Uterus (tissue), 4 donors: Measurements from ENCODE around the gene MDM4. TPM values are rescaled to one million over a fixed set of nuclear protein-coding genes. Genes with fewer than 3 reads are reported as not detected.

Experiments used
- DNase-seq, 2 donors: peaks; one replicate each; pipeline ENCODE4 v3.0.0-alpha.2; 2019 to 2020
- H3K27ac ChIP-seq, 2 donors: fragments of 200-600 bp; sonication (generic); 1 replicate in 1 of 2; 2 replicates in 1 of 2; pipeline ENCODE4 v1.5.1; 2016 to 2018
- H3K27me3 ChIP-seq, 2 donors: fragments of 200-600 bp; sonication (generic); one replicate each; pipeline ENCODE4 v1.5.1; 2018 to 2019; ENCODE audit warnings: control low read depth in 1 of 2
- H3K36me3 ChIP-seq, 2 donors: fragments of 200-600 bp; sonication (generic); one replicate each; pipeline ENCODE4 v1.5.1; 2019; ENCODE audit warnings: control low read depth in 1 of 2
- H3K4me1 ChIP-seq, 2 donors: fragments of 200-600 bp; sonication (generic); one replicate each; pipeline ENCODE4 v1.5.1; 2018 to 2019; ENCODE audit warnings: control low read depth in 1 of 2
- H3K4me3 ChIP-seq, 2 donors: fragments of 200-600 bp; sonication (generic); 1 replicate in 1 of 2; 2 replicates in 1 of 2; pipeline ENCODE4 v1.5.1; 2018 to 2019; ENCODE audit warnings: mild to moderate bottlenecking in 1 of 2
- H3K9me3 ChIP-seq, 2 donors: fragments of 200-600 bp; sonication (generic); one replicate each; pipeline ENCODE4 v1.5.1; 2019; ENCODE audit warnings: control low read depth in 1 of 2
- CTCF ChIP-seq, 4 experiments: fragments of 200-600 bp in 2 of 4; fragments of 450-650 bp in 2 of 4; sonication (generic) in 2 of 4; IDR thresholded peaks; one replicate each; pipeline ENCODE4 v1.5.1; 2016 to 2019; ENCODE audit warnings: antibody characterized with exemption in 4 of 4, mild to moderate bottlenecking in 2 of 4, moderate library complexity in 1 of 4
- POLR2A ChIP-seq, 2 donors: fragments of 450-650 bp; IDR thresholded peaks; one replicate each; pipeline ENCODE4 v1.6.1; 2016; ENCODE audit warnings: antibody characterized with exemption in 2 of 2, mild to moderate bottlenecking in 1 of 2, moderate library complexity in 1 of 2
- intact Hi-C: fragments of 100-400 bp; cut with DNase I; formaldehyde crosslinking; loops from one replicate; pipeline ENCODE4 v1.15.1; 2023; ENCODE audit warnings: low total_unique reads
- total RNA-seq, 4 donors: library from RNA; depleted of rRNA in 3 of 4; stranded (reverse); fragments of >200 nt in 3 of 4; gene quantifications; one replicate each; pipeline versions ENCODE4 v1.1.0 to v1.2.4, GENCODE V29; 2014 to 2023
- donor health status: DM: yes; HTN: yes; CAD: no.

MDM4 gene
- total RNA-seq, 4 donors from 2014 or later: 31.0 to 141 (median 134) TPM

- no peak overlapping the region for H3K27ac ChIP-seq
- H3K9me3 ChIP-seq: no peaks in the 10 kb centered on the region
- no peak overlapping the region for H3K4me3 ChIP-seq
- H3K4me1 ChIP-seq: peaks cover 0 to 8% of the 10 kb centered on the region in 2 donors
- H3K27me3 ChIP-seq: no peaks in the 10 kb centered on the region
- no peak for DNase-seq
- TF ChIP-seq POLR2A (IDR thresholded peaks at IDR 0.05): no peak
- no peak for TF ChIP-seq CTCF (IDR thresholded peaks at IDR 0.05)
- intact Hi-C loops: no loop called here
- no peaks in the 10 kb centered on the region for H3K36me3 ChIP-seq
Measured at GRCh38 chr1:204476563-204476962, 39.6 kb upstream of the MDM4 start.

GRCh38 chr1:204477036-204477740 is 39.0 kb upstream of the MDM4 start:
- no peaks in the 10 kb centered on the region for H3K27me3 ChIP-seq
- intact Hi-C loops: no loop called here
- H3K4me3 ChIP-seq: no peak overlapping the region
- H3K4me1 ChIP-seq: peaks cover 0 to 8% of the 10 kb centered on the region in 2 donors
- no peak for DNase-seq
- no peaks in the 10 kb centered on the region for H3K36me3 ChIP-seq
- TF ChIP-seq CTCF (IDR thresholded peaks at IDR 0.05) (no peak), POLR2A (IDR thresholded peaks at IDR 0.05) (no peak)
- H3K9me3 ChIP-seq: no peaks in the 10 kb centered on the region
- H3K27ac ChIP-seq: no peak overlapping the region

DNA sequence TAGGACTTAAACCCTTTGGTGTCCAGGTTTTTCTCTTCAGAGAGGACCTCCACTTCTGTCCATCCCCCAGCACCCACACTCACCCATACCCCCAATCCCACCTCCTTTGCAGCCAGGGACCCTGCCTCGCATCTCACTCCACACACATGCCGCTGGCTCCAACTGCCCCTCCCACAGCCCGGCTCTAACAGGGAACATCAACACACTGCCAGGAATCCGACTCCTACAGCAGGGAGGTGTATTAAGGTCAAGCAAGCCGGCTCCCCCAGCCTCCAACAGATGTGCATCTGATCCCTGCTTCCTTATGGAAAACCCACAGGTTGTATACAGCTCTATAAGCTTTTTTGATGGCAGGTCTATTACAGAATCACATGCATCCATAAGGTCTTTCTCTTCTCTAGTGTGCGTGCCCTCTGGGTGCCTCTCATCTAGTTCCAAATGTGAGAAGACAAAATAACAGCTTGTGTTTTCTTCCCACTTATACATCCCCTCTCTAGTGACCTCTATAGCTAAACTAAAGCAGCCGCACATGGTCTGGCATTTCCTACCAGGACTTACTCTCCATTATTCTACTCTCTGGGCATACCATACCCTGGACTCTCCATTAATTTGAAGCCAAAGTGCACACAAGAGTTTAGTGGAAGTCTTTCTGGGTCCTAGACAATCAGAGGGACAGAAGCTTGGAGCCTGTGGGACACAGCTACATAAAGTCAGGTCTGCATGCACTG is 37.9 kb upstream of the MDM4 start:
- Histone ChIP-seq H3K36me3 (no peaks in the 10 kb centered on the region), H3K9me3 (no peaks in the 10 kb centered on the region), H3K27me3 (no peaks in the 10 kb centered on the region), H3K4me3 (no peak overlapping the region), H3K27ac (peak overlapping the region in 1 of 2 donors; percentile 23), H3K4me1 (peaks cover 0 to 8% of the 10 kb centered on the region in 2 donors)
- TF ChIP-seq CTCF (IDR thresholded peaks at IDR 0.05) (no peak), POLR2A (IDR thresholded peaks at IDR 0.05) (no peak)
- intact Hi-C loops: no loop called here
- DNase-seq: no peak

GRCh38 chr1:204478921-204479320 is 37.3 kb upstream of the MDM4 start:
- intact Hi-C loops: no loop called here
- Histone ChIP-seq H3K4me1 (peaks cover 0 to 8% of the 10 kb centered on the region in 2 donors), H3K27ac (no peak overlapping the region), H3K4me3 (no peak overlapping the region), H3K36me3 (no peaks in the 10 kb centered on the region), H3K27me3 (no peaks in the 10 kb centered on the region), H3K9me3 (no peaks in the 10 kb centered on the region)
- TF ChIP-seq CTCF (IDR thresholded peaks at IDR 0.05) (no peak), POLR2A (IDR thresholded peaks at IDR 0.05) (no peak)
- no peak for DNase-seq
